ENCODE results near the gene ATP5F1E. TPM values are rescaled to one million over a fixed set of nuclear protein-coding genes. Genes with fewer than 3 reads are reported as not detected.

ATP5F1E gene
- total RNA-seq, 2 donors from 2014 or later: 75.0 to 94.1 TPM

GRCh38 chr20:59050437-59050836 lies 18.3 kb upstream of the ATP5F1E start:
- H3K4me1 ChIP-seq: peaks cover 9% of the 10 kb centered on the region
- H3K4me3 ChIP-seq: no peak overlapping the region
- H3K36me3 ChIP-seq: no peaks in the 10 kb centered on the region
- no peak for TF ChIP-seq CTCF (IDR thresholded peaks at IDR 0.05)
- no peak overlapping the region for H3K27ac ChIP-seq
- DNase-seq: no peak
- intact Hi-C loops (cut with DNase I): no loop called here
- H3K9ac ChIP-seq (ENCODE audit: low read depth in 2 of 2, low read length in 2 of 2): no peak overlapping the region
- no peaks in the 10 kb centered on the region for H3K9me3 ChIP-seq
- no peaks in the 10 kb centered on the region for H3K27me3 ChIP-seq

GRCh38 chr20:59048681-59049030 lies 16.5 kb upstream of the ATP5F1E start:
- no peak for DNase-seq
- Histone ChIP-seq H3K4me1 (peaks cover 9% of the 10 kb centered on the region), H3K4me3 (no peak overlapping the region), H3K27ac (peak overlapping the region; percentile 75), H3K9ac (ENCODE audit: low read depth in 2 of 2, low read length in 2 of 2) (no peak overlapping the region), H3K9me3 (no peaks in the 10 kb centered on the region), H3K27me3 (no peaks in the 10 kb centered on the region), H3K36me3 (no peaks in the 10 kb centered on the region)
- intact Hi-C loops (cut with DNase I): no loop called here
- no peak for TF ChIP-seq CTCF (IDR thresholded peaks at IDR 0.05)

GRCh38 chr20:59047938-59048680 lies 16.0 kb upstream of the ATP5F1E start:
- Histone ChIP-seq H3K27ac (peak overlapping the region; percentile 75), H3K4me1 (peaks cover 13% of the 10 kb centered on the region)
- DNase-seq: peak; percentile 76

GRCh38 chr20:59046862-59047261 lies 14.7 kb upstream of the ATP5F1E start:
- H3K4me3 ChIP-seq: no peak overlapping the region
- peaks cover 14% of the 10 kb centered on the region for H3K4me1 ChIP-seq
- no peak for TF ChIP-seq CTCF (IDR thresholded peaks at IDR 0.05)
- no peaks in the 10 kb centered on the region for H3K36me3 ChIP-seq
- peak overlapping the region; percentile 75 for H3K27ac ChIP-seq
- no peak overlapping the region for H3K9ac ChIP-seq (ENCODE audit: low read depth in 2 of 2, low read length in 2 of 2)
- intact Hi-C loops (cut with DNase I): no loop called here
- H3K9me3 ChIP-seq: no peaks in the 10 kb centered on the region
- H3K27me3 ChIP-seq: no peaks in the 10 kb centered on the region
- no peak for DNase-seq

More at GRCh38 chr20:59047938-59048680, 16.0 kb upstream of the ATP5F1E start:
- no peaks in the 10 kb centered on the region for H3K27me3 ChIP-seq
- H3K9me3 ChIP-seq: no peaks in the 10 kb centered on the region
- intact Hi-C loops (cut with DNase I): no loop called here
- H3K9ac ChIP-seq (ENCODE audit: low read depth in 2 of 2, low read length in 2 of 2): peak overlapping the region in 1 of 2 donors; percentile 19
- no peak for TF ChIP-seq CTCF (IDR thresholded peaks at IDR 0.05)
- no peak overlapping the region for H3K4me3 ChIP-seq
- no peaks in the 10 kb centered on the region for H3K36me3 ChIP-seq

DNA sequence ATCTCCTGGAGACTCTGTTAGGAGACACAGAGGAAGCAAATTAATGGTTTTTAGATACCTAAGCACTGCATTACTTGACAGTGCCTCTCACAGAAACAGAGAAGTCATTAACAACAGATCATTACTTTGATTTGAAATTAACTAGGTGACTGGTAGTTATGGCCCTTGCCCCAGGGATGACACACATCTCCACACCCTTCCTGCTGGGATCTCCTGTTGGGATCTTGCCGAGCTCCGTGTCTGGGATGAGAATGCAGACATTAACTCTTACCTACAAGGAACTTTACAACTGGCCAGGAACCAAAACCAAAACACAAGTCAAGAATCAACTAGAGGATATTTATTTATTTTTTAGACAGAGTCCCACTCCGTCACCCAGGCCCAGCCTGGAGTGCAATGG lies 12.7 kb upstream of the ATP5F1E start:
- Histone ChIP-seq H3K27me3 (no peaks in the 10 kb centered on the region), H3K27ac (no peak overlapping the region), H3K4me3 (no peak overlapping the region), H3K9ac (ENCODE audit: low read depth in 2 of 2, low read length in 2 of 2) (no peak overlapping the region), H3K9me3 (no peaks in the 10 kb centered on the region), H3K36me3 (no peaks in the 10 kb centered on the region), H3K4me1 (peaks cover 30% of the 10 kb centered on the region)
- TF ChIP-seq CTCF (IDR thresholded peaks at IDR 0.05): no peak
- no peak for DNase-seq
- intact Hi-C loops (cut with DNase I): loop anchor here (5.0 kb wide), 1 partner anchor 157 kb away; no protein-coding TSS in a partner anchor

Data from colonic mucosa (tissue), 4 donors.